GM23338 (cell line): ENCODE measurements around the gene CFTR.

Experiments
- NANOG ChIP-seq: IDR thresholded peaks from 2 replicates; pipeline ENCODE4 v1.6.1; 2016; ENCODE audit warnings: antibody characterized with exemption, borderline replicate concordance
- POLR2AphosphoS5 ChIP-seq: IDR thresholded peaks from 2 replicates; pipeline ENCODE4 v1.6.1; 2016; ENCODE audit warnings: antibody characterized with exemption, low read depth
- STAT1 ChIP-seq: IDR thresholded peaks from one replicate; pipeline ENCODE4 v1.6.1; 2016; ENCODE audit warnings: antibody characterized with exemption; ENCODE audit not compliant: unreplicated experiment
- ZNF114 ChIP-seq: fragments of 250-450 bp; sonication (Bioruptor Pico); IDR thresholded peaks from 2 replicates; pipeline ENCODE4 v1.5.0; 2020; ENCODE audit warnings: mild to moderate bottlenecking, moderate library complexity
- TF ChIP-seq, protein P1 (sequence below), 2 experiments: fragments of 200-600 bp in 1 of 2; sonication (generic) in 1 of 2; conservative IDR thresholded peaks; 2 replicates each; pipeline versions ENCODE4 v1.5.1 to v1.6.1; 2016 to 2017; ENCODE audit warnings: antibody characterized with exemption in 2 of 2, low read depth in 2 of 2, mild to moderate bottlenecking in 2 of 2, moderate library complexity in 1 of 2
- TF ChIP-seq, protein P2 (sequence below): IDR thresholded peaks from one replicate; pipeline ENCODE4 v1.6.1; 2018; ENCODE audit warnings: antibody characterized with exemption; ENCODE audit not compliant: unreplicated experiment

DNA sequence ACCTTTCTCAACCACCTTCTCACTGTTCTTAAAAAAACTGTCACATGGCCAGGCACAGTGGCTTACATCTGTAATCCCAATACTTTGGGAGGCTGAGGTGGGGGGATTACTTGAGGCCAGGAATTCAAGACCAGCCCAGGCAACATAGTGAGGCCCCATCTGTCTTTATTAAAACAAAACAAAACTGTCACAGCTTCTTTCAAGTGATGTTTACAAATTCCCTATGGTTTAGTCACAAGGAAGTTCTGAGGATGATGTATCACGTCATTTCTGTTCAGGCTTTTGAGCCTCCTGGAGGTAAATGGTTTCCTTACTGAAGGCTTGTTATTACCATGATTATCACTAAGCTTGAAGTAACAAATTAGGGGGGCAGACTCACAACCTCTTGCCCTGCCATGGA is 186.2 kb downstream of the CFTR start:
- TF ChIP-seq ZNF114, result no peak
- TF ChIP-seq, protein P1, sequence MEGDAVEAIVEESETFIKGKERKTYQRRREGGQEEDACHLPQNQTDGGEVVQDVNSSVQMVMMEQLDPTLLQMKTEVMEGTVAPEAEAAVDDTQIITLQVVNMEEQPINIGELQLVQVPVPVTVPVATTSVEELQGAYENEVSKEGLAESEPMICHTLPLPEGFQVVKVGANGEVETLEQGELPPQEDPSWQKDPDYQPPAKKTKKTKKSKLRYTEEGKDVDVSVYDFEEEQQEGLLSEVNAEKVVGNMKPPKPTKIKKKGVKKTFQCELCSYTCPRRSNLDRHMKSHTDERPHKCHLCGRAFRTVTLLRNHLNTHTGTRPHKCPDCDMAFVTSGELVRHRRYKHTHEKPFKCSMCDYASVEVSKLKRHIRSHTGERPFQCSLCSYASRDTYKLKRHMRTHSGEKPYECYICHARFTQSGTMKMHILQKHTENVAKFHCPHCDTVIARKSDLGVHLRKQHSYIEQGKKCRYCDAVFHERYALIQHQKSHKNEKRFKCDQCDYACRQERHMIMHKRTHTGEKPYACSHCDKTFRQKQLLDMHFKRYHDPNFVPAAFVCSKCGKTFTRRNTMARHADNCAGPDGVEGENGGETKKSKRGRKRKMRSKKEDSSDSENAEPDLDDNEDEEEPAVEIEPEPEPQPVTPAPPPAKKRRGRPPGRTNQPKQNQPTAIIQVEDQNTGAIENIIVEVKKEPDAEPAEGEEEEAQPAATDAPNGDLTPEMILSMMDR (conservative IDR thresholded peaks at IDR 0.05; ENCODE audit: low read depth in 2 of 2), result no peak
- no peak for TF ChIP-seq STAT1
- no peak for TF ChIP-seq POLR2AphosphoS5
- TF ChIP-seq, protein P2, sequence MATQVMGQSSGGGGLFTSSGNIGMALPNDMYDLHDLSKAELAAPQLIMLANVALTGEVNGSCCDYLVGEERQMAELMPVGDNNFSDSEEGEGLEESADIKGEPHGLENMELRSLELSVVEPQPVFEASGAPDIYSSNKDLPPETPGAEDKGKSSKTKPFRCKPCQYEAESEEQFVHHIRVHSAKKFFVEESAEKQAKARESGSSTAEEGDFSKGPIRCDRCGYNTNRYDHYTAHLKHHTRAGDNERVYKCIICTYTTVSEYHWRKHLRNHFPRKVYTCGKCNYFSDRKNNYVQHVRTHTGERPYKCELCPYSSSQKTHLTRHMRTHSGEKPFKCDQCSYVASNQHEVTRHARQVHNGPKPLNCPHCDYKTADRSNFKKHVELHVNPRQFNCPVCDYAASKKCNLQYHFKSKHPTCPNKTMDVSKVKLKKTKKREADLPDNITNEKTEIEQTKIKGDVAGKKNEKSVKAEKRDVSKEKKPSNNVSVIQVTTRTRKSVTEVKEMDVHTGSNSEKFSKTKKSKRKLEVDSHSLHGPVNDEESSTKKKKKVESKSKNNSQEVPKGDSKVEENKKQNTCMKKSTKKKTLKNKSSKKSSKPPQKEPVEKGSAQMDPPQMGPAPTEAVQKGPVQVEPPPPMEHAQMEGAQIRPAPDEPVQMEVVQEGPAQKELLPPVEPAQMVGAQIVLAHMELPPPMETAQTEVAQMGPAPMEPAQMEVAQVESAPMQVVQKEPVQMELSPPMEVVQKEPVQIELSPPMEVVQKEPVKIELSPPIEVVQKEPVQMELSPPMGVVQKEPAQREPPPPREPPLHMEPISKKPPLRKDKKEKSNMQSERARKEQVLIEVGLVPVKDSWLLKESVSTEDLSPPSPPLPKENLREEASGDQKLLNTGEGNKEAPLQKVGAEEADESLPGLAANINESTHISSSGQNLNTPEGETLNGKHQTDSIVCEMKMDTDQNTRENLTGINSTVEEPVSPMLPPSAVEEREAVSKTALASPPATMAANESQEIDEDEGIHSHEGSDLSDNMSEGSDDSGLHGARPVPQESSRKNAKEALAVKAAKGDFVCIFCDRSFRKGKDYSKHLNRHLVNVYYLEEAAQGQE, result no peak
- no peak for TF ChIP-seq NANOG
